ENCODE results near the gene GPR153.

DNA sequence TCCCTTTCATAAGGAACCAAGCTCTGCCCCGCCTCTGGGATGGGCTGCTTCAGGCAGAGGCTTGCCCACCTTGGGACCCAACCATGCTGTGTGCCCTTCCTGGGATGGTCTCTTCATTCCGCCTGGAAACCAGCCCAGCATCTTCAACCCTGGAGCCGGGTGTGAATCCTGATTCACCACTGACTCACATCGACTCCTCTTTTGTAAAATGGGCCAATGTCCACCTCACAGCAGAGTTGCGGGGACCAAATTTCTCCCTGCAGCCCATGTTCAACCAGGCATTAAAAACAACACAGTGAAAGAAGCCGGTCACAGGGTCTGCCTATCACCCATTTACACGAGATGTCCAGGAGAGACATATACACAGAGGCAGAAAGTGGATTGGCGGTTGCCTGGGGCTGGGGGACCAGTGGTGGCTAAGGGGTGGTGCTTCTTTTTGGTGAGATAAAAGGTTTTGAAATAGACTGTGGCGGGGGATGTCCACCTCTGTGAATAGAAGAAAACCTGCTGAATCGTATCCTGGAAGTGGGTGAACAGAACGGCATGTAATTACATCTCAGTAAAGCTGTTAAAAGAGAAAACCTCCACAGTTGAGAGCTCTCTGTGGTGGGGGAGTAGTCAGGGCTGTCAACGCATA, 6.9 kb upstream of the GPR153 start:
- TF ChIP-seq, protein P1, sequence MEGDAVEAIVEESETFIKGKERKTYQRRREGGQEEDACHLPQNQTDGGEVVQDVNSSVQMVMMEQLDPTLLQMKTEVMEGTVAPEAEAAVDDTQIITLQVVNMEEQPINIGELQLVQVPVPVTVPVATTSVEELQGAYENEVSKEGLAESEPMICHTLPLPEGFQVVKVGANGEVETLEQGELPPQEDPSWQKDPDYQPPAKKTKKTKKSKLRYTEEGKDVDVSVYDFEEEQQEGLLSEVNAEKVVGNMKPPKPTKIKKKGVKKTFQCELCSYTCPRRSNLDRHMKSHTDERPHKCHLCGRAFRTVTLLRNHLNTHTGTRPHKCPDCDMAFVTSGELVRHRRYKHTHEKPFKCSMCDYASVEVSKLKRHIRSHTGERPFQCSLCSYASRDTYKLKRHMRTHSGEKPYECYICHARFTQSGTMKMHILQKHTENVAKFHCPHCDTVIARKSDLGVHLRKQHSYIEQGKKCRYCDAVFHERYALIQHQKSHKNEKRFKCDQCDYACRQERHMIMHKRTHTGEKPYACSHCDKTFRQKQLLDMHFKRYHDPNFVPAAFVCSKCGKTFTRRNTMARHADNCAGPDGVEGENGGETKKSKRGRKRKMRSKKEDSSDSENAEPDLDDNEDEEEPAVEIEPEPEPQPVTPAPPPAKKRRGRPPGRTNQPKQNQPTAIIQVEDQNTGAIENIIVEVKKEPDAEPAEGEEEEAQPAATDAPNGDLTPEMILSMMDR (IDR thresholded peaks at IDR 0.05): no peak
- TF ChIP-seq EZH2 (IDR thresholded peaks at IDR 0.05; ENCODE audit: borderline replicate concordance, insufficient read depth, low read depth, low read length, poor library complexity, severe bottlenecking): no peak
